Inflammatory macrophage treated with lipopolysaccharide for 4 hours (primary cell): Measurements from ENCODE around the gene SGSM2.

ENCODE experiments used
- DNase-seq: peaks from one replicate; pipeline ENCODE4 v3.0.0-alpha.2; 2020

SGSM2 gene

DNA sequence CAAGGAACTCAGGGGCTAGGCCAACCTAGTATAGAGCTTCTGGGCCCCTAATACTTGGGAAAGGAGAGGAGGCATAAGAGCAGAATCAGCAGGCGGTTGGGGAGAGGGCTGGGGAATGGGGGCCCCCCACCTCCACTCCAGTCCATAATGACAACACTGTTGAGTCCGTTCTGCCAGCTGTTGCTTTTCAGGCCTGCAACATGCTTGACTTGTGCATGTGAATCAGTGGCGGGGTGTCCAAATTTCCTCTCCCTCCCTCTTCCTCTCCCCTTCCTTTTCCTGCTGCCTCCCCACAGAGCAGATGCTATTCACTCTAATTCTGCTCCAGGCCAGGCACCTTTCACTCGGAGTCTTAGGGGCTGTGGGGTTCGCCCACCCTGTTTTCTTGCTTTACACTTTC is 31.7 kb downstream of the SGSM2 start:
- no peak for DNase-seq

DNA sequence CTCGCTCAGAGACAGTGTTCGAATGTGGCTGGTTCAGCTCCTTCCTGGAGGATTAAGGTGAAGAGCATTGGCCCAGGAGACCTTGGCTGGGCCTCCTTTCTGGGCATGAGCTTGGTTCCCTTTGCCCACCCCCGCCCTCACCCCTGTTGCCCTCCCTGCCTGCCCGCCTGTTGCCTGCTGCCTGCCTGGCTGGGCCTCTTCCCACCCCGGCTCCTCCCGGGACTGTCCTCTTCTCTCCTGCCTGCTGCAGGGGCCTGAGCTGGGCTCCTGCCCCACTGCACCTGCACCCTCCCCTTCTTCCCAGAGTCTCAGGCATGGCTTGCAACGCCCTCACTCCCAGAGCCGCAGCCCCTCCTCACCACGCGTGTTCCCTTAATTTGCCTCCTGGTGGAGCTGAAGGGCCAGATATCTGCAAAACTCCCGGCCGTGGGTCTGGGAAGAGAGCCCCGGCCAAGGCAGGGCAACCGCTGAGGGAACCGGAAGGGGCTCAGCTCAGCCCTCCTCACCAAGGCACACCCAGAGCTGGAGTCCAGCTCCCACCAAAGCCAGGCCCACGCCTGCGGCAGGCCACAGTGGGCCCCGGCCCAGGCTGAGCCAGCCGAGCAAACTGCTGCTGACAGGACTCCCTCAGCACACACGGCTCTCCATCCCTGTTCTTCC is 32.4 kb downstream of the SGSM2 start:
- DNase-seq, result no peak

DNA sequence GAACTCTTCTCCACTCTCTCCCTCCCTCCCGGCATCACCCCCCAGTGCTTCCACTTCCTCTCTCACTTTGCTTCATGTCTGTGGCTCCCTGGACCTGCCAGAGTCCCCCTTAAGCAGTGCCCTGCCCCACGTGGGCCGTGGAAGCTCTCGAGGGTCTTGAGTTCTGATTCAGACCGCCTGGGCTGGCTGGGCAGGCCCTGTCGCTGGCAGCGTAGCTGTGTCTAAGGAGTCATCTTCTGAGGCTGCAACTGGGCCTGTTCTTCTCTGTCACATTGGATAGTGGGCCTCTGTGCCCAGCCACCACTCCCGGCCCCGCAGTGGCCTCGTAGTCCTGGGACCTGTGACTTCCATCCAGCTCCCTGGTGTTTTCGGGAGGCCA is 32.9 kb downstream of the SGSM2 start:
- no peak for DNase-seq

DNA sequence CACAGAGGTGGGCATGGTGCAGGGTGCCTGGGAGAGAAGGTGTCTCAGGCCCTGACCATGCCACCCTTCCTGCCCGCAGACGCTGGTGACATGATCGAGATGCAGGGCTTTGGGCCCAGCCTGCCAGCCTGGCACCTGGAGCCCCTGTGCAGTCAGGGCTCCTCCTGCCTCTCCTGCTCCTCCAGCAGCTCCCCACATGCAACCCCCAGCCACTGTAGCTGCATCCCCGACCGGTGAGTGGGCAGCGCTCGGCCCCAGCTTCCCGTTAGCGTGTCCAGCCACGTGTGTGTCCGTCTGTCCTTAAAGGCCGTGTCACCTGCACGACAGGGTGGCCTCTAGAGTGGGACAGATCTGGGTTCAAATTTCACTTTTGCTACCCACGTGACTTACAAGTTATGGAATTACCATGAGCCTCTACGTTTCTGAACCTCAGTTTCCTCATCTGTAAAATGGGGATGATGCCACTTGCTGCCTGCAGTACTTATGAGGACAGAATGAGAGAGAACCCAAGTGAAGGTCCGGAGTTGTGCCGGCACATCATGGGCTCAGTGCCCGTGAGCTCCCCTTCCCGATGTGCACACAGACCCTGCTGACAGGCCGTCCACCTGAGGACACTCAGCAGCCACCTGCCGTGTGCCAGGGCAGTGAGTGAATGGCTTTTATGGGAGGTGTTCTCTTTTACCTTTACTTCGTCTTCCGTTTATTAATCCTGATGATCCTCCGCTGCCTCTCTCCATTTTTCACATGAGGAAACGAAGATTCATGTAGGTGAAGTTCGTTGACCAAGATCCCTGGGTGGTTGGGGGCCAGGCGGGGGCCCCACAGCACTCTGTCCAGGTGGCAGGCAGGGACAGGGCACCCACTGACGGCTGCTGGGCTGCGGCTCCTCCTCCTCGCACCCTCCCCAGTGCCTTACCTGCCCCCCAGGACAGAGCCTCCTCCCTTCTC is 34.2 kb downstream of the SGSM2 start:
- DNase-seq, result no peak

DNA sequence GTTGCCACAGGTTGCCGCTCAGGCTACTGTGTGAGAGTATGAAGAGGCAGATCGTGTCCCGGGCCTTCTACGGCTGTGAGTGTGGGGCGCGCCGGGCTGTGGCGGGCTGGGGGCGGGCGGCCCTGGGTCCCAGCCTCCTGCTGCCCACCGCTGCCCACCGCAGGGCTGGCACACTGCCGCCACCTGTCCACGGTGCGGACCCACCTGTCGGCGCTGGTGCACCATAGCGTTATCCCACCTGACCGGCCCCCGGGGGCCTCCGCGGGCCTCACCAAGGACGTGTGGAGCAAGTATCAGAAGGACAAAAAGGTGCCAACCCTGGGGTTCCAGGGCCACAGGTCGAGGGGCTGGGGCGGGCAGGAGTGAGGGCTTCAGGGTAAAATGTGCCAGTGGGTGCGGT is 34.9 kb downstream of the SGSM2 start:
- no peak for DNase-seq

DNA sequence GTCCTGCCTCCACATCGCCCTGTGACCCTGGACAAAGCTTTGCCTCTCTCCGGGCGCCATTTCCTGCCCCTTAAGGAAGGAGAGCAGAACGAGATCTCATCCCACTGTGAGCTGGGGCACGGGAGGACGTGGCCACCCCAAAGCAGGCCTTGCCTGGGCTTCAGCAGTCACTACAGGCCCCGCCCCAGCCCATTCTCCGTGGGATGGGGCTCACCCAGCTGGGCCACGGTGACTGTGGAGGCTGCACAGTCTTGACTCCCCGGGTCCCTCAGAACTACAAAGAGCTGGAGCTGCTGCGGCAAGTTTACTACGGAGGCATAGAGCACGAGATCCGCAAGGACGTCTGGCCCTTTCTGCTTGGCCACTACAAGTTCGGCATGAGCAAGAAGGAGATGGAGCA is 35.4 kb downstream of the SGSM2 start:
- DNase-seq, result no peak

DNA sequence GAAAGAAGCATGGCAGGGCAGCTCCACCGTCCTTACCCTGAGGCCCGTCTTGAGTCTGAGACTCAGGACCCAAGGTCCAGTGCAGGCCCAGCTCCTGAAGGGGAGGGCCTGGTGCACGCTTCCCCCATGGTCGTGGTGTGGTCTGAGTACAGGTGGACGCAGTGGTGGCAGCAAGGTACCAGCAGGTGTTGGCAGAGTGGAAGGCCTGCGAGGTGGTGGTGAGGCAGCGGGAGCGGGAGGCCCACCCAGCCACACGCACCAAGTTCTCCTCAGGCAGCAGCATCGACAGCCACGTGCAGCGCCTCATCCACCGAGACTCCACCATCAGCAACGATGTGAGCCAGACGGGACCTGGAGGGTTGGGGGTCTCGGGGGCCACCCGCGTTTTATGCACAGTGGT is 35.9 kb downstream of the SGSM2 start:
- no peak for DNase-seq

DNA sequence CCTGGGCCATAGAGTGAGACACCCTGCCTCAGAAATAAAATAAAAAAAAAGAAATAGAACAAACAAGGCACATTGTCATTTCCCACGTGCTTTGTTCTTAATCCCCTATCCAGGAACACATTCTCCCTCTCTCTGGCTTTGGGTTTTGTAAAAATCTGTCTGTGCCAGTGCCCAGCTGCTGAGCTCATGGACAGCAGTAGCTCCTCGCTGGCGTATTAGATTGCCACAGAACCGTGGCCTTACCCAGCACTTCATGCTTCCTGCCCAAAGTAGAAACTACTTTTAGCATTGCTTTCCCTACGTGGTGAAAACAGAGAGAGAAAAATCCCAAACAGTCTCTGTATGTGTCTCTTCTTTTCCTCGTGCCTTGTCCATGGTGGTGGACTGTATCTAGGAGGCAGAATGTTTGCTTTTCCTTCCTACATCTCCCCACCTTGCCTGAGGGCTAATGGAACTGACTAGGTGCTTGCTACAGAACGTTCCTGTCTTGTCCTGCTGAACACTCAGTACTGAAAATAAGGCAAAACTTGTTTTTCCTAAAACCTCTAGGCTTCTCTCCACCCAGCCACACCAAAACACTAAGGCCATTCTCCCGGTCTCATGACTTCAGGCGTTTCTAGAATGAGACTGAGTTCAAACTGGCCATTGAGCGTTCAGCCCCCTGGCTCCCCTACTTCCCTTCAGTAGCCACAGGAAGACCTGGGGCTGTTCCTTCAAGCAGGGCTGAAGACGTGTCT is 37.4 kb downstream of the SGSM2 start:
- DNase-seq, result no peak

DNA sequence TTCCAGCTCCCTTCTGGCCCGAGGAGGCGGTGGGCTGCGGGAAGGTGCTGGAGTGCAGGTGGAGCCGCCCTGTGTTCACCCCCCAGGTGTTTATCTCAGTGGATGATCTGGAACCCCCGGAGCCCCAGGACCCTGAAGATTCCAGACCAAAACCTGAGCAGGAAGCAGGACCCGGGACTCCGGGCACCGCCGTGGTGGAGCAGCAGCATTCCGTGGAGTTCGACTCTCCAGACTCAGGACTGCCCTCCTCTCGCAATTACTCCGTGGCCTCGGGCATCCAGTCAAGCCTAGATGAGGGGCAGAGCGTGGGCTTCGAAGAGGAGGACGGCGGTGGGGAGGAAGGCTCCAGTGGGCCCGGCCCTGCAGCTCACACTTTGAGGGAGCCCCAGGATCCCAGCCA is 38.1 kb downstream of the SGSM2 start:
- DNase-seq, result no peak

DNA sequence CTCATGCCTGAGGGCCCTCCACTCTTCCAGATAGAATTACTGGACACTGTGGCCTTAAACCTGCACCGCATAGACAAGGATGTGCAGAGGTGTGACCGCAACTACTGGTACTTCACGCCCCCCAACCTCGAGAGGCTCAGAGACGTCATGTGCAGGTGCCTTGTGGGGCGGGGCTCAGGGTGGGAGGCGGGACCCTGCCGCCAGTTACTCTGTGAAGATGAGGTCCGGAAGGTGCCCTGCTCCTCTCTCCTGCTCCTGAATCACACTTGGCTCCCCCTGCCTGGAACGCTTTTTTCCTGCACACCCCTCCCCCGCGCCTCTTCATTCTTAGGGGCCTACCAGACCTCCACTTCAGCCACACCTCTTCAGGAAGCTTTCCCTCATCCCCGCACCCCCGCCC is 38.8 kb downstream of the SGSM2 start:
- DNase-seq, result no peak

DNA sequence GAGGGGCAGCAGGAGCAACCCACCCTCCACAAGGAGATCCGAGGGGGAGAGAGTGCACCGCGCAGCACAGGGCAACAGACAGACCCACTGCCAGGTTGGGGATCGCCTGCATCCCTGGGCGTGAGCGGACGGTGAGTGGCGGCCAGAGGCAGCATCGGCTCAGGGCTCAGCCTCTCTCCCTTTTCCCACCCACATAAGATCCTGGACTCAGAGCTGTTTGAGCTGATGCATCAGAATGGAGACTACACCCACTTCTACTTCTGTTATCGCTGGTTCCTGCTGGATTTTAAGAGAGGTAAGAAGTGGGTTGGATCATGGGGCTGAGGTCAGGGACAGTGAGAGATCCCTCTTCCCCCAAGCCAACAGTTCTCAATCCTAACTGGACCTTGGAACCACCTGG is 40.4 kb downstream of the SGSM2 start:
- DNase-seq, result peak; percentile 5

DNA sequence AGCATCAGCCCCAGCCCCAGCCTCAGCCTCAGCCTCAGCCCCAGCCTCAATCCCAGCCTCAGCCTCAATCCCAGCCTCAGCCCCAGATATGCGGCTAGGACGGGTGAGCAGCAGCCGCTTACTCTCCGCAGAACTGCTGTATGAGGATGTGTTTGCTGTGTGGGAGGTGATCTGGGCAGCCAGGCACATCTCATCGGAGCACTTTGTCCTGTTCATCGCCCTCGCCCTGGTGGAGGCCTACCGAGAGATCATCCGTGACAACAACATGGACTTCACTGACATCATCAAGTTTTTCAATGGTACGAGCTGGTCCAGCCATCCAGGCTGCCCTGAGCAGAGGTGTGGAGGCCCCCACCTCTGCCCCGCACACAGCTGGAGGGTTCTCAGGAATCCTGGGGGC is 41.6 kb downstream of the SGSM2 start:
- no peak for DNase-seq

DNA sequence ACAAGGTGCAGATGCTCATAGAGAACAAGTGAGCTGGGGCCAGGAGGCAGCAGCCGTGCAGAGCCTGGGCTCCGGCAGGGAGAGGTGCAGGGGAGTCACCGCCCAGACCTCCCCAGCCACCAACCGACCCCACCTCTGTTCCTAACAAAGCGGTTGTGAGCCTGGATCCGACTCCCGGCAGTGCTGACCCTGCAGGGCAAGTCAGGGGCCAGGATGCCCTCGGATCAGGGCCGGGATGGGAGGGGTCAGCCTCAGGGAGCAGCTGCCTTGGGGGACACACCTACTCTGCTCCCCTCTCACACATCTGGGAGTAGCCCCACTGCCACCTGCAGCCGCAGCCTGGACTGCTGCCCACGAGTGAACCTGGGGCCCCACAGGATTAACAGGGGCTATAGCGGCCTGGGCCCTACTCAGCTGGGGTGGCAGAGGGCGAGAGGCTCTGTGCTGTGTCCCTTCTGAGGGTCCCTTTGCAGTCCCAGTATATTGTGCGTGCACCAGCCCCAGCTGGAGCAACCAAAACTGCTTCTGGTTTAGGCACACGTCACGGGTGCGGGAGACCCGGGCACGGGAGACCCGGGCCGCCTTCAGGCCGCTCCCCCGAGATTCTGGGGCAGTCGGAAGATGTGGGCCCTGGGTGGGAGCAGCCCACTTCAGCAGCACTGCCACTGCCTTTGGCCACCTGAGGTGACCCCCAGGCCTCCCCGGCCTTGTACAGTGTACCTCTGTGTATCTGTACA is 42.4 kb downstream of the SGSM2 start:
- DNase-seq, result no peak

DNA sequence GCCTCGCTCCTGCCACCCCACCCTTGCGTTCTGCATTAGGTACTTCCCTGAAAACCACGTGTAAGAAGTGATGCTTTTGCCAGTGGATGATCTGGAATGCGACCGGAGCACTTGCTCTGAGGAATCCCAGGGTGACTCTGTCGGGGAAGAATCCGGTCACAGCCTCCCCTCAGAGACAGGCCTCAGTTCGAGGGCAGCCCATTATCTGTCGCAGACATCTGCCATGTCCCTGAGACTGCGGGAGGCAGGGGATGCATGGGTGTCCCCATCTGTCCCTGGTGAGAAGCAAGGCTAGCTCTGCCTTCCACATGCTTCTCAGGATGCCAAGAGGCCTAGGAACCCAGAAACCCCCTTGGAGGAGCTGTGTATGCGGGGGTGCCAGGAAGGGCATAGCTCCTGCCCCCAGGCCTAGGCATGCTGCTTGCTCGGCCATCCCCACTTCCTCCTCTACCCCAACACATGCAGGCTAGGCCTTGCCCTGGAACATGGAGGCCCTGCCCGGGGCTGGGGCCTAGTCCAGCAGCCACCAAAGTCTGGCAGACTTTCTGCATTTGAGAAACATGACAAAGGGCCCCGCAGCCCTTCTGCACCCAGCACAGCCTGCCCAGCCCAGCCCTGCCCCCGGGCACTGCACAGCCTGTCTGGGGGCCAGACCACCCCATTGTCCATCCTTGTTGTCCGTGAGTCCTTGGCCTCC is 43.1 kb downstream of the SGSM2 start:
- DNase-seq, result no peak

DNA sequence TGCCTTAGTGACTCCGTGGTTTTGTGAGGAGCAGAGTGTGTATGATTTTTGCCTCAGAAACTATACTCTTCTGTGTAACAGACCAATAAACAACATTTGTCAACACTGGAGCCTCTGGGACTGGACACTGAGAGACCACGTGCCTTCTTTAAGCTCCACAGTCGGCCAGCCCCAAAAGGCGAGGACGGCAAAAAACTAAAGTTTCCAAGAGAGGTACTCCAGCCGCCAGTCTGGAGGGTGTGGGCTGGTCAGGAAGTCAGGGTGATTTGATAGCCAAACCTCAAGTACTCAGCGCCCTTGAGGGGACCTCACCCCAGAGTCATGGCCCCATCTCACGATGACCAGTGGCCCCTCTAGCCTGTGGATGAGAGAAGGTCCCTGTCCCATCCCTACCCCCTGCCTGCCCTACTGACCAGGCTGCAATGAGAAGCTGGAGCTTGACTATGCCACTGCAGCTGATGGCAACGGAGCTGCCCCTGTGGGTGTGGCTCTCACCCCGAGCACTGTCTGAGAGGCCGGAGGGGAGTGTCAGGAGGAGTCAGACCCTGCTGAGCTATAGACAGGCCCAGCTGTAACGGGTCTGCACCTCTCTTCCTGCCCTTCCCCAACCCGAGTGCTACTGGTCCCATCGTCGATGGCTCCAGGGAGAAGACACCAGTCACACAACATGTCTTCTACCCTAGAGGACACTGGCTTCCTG is 43.8 kb downstream of the SGSM2 start:
- no peak for DNase-seq

DNA sequence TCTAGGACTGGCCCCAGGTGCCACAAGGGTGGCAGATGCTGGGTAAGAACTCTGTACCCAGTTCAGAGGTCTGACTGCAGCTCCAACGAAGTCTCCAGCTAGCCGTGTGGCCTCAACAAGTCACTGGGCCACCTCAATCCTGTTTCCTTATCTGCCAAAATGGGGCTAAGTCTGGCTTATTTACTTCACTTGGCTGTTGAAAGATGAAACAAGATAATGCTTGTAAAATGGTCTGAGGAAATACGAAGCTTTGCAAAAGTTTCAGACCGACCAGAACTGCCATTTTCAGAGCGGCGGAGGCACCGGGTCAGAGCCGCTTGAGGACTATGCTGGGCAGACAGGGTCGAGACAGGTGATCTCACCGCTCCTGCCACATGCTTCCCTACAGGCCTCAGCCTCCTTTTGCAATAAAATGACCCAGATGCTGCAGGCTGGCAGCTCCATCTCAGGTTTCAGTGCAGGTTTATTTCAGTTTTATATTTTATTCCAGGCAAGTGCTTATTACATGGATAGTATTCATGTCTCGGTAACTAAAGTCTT is 46.4 kb downstream of the SGSM2 start:
- DNase-seq, result no peak

DNA sequence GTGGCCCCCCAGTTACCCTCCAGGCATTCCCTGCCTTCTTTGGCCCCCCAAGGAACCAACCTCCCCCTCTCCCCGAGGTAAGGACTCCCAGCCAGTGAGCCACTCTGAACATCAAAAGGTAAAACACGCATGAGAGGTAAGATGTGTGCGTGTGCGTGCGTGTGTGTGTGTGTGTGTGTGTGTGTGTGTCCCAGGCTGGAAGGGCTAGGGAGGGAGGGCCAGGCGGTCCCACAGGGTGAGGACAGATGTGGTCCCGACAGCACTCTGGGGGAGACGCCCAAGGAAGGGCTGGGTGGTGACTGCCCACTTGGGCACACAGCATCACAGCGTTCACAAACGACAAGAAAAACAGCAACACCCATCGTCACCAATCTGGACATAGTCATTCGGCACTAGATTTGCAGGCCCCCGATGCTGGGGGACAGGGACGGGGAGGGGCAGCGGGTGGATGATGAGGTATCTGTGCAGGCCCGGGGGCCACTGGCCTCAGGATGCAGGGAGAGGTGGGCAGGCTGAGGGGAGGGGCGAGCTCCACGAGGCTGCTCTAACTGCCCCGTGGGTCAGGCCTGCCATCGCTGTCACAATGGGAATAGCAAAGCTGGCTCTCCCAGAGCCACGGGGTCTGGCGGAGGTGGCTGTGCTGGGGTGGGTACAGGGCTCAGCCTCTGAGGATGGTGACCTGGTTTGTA is 47.3 kb downstream of the SGSM2 start:
- DNase-seq, result no peak

DNA sequence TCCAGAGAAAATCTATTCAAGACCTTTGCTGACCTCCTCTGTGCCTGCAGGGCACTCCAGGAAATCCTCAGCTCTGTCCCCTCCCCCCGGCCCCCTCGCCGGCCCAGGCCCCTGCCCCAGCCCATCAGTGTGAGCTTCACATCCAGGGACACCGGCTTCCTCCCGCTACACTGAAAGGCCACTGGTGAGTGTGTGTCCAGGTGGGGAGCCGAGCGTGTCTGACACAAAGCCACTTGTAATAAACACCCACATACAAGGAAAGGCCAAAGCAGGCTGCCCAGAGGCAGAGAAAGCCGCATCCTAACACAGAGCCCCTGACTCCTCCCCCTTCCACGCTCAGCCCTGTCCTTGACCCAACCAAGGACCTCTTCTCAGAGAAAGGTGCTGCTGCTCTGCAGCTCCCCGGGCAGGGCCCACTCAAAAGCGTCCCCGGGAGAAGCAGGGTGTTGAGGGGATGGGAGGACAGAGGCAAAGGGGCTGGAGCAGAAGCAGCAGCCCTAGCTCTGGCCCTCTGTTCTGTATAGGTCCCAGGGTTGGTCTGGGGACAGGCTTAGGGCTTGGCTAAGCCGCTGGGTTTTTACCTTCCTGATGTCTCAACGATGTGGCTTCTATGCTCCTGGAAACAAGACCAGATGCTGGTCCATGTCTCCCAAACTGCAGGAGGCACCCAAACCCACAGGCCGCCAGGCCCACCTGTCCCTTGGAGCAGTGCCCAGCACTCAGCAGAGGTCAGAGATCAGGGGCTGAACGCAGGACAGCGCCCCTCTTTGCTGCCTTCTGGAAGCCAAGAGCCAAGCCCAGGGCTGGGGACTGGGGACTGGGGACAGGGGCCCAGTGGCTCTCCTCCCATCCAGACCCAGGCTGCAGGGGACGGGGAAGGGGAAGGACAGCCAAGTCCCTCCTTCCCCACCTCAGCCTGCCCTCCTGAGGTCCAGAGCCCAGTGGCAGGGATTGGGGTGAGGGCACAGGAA is 48.2 kb downstream of the SGSM2 start:
- DNase-seq, result no peak

DNA sequence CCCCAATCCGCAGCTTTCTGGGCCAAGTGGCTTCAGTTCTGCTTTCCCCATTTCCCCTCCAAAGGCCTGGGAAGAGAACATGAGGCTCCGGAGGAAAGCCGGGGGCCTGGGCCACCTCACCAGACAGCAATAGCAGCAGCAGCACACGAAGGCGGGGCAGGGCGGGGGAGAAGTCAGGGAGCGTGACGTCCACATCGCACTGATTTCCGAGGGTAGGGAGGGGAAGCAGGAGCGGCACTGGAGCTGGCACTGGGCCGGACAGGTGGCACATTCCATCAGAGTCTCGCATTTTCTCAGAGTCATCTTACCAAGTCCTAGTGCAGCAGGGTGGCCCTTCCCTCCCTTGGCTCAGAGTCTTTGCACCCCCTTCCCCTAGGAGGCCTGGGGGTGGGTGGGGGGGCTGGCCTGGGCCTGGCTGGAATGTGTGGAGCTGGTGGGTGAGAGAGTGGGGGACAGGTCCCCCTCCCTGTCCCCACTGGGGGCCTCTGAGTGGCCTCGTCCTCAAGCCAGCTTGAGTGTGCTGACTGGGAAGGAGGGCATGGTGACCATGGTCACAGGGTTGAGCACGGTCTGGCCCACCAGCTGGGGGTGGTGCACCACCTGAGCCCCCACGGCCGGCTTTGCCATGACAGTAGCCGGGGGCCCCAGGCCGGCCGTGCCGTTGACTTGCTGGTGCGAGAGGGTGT is 49.2 kb downstream of the SGSM2 start:
- DNase-seq, result no peak
